NK-92 treated with Interleukin-12 subunit alpha and Interleukin-12 subunit beta, amount 100 ng/mL, for 24 hours (cell line): ENCODE measurements around the gene ATP5F1A.
"Not testable (repeated sequence)": the region's sequence is repeated elsewhere in the genome, so short reads cannot be mapped to it uniquely, and the experiment has no call there.

Experiments
- DNase-seq: peaks from one replicate; lab custom pipeline; 2025; lab: John Stamatoyannopoulos, UW

The ATP5F1A gene

DNA sequence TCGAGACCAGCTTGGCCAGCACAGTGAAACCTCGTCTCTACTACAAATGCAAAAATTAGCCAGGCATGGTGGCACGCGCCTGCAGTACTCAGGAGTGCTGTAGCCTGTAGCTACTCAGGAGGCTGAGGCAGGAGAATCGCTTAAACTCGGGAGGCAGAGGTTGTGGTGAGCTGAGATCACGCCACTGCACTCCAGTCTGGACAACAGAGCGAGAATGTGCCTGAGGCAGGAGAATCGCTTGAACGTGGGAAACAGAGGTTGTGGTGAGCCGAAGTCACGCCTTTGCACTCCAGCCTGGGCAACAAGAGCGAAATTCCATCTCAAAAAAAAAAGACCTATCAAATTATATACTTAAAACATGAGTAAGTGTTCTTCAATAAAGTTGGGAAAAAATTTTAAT, 50.7 kb downstream of the ATP5F1A start:
- not testable (repeated sequence) for DNase-seq

DNA sequence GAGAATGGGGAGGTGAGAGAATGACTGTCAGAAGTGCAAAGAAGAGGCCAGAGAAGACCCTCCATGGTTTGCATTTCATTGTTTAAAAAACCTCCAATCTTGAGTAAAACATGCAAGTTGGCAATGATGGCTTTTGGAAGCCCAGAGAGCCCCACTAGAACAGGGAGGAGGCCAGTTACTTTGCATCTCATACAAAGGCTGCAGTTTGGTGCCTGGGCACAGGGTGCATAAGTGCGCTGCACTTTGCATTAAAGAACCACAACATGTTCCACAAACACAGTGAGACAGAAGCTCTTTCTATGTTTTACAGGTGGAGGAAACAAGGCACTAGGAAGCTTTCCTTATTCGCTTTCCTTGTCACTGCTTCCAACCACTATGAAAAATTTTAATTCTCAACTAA, 51.4 kb downstream of the ATP5F1A start:
- no peak for DNase-seq

DNA sequence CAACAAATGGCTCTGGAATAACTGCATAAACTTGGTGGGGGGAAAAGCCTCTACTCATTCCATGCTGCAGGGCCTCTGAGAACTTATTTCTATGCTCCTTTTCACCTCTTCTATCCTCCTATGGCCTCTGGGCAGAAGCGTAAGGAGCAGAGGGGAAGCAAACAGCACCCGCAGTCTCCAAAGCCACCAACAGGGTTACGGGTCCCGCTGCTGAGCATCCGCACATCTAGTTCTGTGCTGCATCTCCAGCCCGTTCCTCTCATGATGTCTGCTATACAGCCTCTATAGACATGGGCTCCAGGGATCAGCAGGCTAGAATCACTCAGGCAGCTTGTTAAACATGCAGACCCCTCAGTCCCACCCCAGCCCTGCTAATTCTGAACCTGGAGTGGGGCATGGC, 52.0 kb downstream of the ATP5F1A start:
- no peak for DNase-seq

DNA sequence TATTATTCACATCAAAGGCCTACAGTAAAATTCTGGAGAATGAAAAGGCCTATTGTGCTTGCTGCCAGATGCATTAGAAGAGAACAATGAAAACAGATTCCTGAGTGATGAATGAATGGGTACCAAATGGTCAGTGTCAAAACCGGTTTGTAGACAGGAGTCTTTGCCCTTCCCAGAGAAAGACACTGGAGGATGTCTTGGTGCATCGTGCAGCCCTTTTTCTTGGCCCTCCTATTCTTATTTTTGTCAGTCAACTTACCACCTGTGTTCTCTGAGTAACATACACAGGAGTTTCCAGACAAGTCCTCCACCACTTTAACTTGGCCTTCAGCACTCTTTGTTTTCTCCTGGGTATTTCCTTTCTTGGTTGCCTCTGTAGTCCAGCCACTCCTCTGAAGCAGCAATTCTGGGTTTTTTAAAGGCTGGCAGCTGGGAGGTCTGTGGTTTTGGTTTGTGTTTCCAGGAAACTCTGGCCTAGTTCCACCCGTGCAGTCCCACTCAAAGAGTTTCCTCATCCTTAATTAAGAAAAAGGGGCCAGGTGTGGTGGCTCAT, 55.4 kb downstream of the ATP5F1A start:
- no peak for DNase-seq

DNA sequence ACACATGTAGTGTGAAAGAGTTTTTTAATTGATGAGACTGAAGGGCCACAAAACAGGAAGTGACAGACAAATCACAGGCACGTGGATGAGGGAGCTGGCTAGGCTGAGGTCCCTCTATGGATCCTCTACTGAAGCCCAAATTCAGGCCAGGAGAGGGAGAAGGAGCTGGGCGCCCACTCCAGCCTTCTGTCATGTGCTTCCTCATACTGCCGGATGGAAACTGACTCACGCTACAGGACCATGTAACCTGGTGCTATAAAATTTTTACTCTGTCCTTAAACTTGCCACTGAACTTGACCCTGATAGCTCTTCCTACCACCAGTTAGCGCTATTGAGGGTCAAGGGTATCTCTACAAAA, 57.4 kb downstream of the ATP5F1A start:
- DNase-seq: no peak

DNA sequence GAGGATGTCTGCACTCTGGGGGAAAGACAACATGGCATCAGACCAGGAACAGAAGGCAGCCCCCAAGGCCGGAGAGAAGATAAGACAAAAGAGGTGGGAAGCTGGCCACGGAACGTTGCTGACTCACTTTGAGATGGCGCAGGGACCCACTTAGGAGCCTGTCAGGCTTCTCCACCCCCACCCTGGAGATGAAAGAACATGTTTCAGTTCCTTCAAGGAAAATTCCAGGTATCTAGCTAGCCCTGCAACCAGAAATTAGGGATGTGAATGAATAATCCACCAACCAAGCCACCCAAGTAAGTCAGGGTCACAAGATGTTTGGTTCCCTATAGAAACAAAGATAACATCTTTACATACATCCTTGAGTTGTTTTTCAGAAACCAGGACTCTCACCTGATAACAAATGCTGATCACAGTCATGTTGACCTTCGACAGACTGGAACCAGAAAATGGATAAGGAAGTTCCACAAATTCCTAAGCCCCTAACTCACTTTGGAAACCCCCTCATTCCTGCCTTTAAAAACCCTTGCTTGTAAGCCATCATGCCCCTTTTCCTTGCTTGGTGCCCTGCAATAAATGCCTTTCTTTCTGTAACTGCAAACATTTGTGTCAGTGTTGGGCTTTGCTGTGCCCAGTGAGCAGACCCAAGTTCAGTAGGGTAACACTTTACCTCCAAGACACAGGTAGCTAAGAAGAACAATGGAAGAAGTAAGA, 57.9 kb downstream of the ATP5F1A start:
- no peak for DNase-seq

DNA sequence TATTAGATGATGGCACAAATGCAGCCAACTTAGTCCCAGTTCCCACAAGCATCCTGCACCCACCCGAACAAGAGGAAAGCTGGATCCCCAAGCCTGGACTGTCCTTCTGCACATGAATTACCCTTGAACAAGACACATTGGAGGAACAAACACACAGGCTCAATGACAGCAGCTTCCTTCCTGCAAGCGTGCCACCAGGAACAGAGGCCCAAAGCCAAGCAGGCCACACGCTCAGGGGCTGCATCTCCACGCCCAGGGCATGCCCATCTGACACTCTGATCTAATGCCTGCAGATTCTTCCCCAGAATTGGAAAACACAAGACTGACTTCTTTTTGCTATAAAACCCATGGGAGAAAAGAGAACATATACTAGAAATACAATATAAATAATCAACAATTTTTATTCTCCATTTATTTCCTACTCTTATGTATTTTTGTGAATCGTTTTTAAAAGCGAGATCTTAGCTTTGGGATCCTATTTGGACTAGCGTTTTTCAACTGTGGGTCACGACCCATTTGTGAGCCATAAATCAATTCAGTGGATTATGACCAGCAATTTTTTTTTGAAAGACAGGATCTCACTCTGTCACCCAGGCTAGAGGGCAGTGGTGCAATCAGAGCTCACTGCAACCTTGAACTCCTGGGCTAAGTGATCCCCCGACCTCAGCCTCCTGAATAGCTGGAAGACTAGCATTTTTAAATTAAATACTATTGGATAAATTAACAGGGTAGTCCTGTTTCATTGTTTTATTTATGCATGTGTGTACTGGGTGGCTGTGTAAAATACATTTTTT, 60.4 kb downstream of the ATP5F1A start:
- no peak for DNase-seq

DNA sequence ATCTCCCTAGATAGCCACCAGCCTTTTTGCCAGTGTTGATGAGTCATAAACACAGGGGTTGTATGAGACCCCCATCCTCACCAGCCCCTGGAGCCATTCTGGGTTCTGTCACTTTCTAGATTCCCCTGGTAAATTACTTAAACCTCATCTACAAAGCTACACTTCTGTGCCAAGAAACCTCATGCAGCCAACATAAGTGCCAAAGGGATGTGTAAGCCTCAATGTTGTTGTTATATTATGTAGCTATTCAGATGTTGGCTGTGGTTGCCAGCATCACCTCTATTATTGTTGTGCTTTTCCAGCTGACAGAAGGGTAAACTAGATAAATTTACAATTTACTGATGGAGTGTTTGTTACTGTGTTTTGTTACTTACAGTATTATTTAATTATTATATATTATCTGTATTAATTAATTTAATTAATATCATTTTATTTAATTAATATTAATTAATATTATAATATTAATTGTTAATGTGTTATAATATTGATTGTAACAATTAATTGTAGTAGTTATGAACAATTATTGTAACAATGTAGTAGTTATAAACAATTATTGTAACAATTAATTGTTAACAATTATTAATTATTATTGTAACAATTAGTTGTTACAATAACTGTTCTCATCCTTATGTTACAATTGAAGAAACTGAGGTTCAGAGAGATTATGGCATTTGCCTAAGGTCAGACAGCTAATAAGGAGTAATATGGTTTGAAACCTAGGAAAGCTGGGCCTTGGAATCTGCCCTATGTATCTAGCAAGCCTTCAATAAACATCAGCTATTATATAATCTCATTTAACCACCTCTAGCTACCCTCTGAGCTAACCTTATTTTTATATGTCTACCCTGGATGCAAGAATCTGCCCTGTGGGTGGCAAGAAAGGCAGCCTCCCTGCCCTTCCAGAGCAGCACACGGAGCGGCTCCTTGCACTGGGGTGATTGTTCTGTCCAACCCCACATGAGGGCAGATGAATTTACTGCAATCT, 62.1 kb downstream of the ATP5F1A start:
- DNase-seq: no peak

DNA sequence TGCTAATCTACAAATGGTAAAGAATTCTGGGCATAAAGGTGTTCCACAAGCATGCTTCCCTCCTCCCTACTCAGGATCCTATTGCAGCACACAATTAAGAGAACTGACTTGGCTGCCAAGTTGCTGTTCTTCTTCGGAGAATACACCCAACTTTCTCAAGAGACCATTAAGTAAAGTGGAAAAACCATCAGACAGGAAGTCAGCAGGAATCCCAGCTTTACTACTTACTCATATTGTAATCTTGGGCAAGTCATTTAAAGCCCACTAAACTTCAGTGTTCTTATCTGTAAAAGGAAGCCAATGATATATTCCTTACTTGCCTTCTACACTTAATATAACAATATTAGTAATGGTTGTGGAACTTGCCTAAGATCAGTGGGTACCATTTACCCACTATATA, 63.9 kb downstream of the ATP5F1A start:
- no peak for DNase-seq

DNA sequence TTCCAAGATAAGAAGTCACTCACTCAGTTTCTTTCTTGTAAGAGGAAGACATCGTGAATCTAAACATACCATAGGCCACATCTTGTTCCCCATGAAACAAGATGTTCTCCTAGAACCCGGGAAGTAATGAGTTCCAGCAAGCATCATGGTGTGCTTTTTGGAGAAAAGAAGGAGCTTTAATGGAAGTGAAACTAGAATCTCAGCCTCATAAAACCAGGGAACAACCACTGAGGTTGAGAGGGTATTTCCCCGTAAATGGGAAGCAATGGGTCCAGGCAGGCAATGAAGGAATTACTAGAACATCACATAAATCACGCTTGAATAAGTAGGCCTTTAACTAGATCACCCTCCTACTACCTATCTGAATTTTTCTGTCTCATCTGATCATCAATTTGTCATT, 66.4 kb downstream of the ATP5F1A start:
- no peak for DNase-seq
